HG02840 (cell line): ENCODE results near the gene GRM6.

Experiments used
- ATAC-seq: cut with Tn5 transposase; IDR thresholded peaks from one replicate; pipeline ENCODE4 v1.9.1; 2021; ENCODE audit warnings: mild to moderate bottlenecking, moderate library complexity, moderate number of reproducible peaks; ENCODE audit not compliant: unreplicated experiment, low FRiP score

GRM6 gene

GRCh38 chr5:178994580-178995340 lies at the start of gene GRM6:
GRM6 (minus strand) TSS chr5:178995320; CDS start chr5:178994944, 376 bp downstream.
- ATAC-seq = no peak

GRCh38 chr5:179044765-179045164 lies 49.6 kb upstream of the GRM6 start:
- ATAC-seq = no peak

GRCh38 chr5:179033004-179033580 lies 38.0 kb upstream of the GRM6 start:
- ATAC-seq = no peak

- no peak for ATAC-seq
Measured at GRCh38 chr5:179023528-179024189, 28.5 kb upstream of the GRM6 start, which contains the start of gene ZNF879. ZNF879 (plus strand) TSS chr5:179023804; CDS start chr5:179025005, 1,201 bp downstream.

- ATAC-seq = no peak
Measured at GRCh38 chr5:179008667-179009066, 13.5 kb upstream of the GRM6 start.

- ATAC-seq = no peak
Measured at GRCh38 chr5:179006564-179006963, 11.4 kb upstream of the GRM6 start.

- no peak for ATAC-seq
Measured at GRCh38 chr5:178998441-178998840, 3.3 kb upstream of the GRM6 start.

GRCh38 chr5:178997191-178997590 lies 2.1 kb upstream of the GRM6 start:
- no peak for ATAC-seq

- no peak for ATAC-seq
Measured at GRCh38 chr5:178996156-178996555, 1.0 kb upstream of the GRM6 start.

GRCh38 chr5:178995341-178995690 lies 196 bp upstream of the GRM6 start:
- ATAC-seq = no peak

GRCh38 chr5:178993955-178994579 lies 1.1 kb downstream of the GRM6 start:
- no peak for ATAC-seq

- ATAC-seq = no peak
Measured at GRCh38 chr5:178993236-178993765, 1.8 kb downstream of the GRM6 start.

- ATAC-seq = no peak
Measured at GRCh38 chr5:178992291-178992895, 2.7 kb downstream of the GRM6 start.

GRCh38 chr5:178991190-178992145 lies 3.7 kb downstream of the GRM6 start:
- no peak for ATAC-seq

- no peak for ATAC-seq
Measured at GRCh38 chr5:178990491-178990890, 4.6 kb downstream of the GRM6 start.

- ATAC-seq = no peak
Measured at GRCh38 chr5:178989311-178989710, 5.8 kb downstream of the GRM6 start.

- no peak for ATAC-seq
Measured at GRCh38 chr5:178988436-178989220, 6.5 kb downstream of the GRM6 start.

- ATAC-seq = no peak
Measured at GRCh38 chr5:178986326-178986960, 8.7 kb downstream of the GRM6 start.
